SKM-1 treated with dmso at 0.1 percent for 144 hours (cell line): Measurements from ENCODE around the gene GAS7.

Source experiments
- DNase-seq: peaks from one replicate; lab custom pipeline; 2025; ENCODE audit not compliant: unreplicated experiment; lab: John Stamatoyannopoulos, UW

GAS7 gene

DNA sequence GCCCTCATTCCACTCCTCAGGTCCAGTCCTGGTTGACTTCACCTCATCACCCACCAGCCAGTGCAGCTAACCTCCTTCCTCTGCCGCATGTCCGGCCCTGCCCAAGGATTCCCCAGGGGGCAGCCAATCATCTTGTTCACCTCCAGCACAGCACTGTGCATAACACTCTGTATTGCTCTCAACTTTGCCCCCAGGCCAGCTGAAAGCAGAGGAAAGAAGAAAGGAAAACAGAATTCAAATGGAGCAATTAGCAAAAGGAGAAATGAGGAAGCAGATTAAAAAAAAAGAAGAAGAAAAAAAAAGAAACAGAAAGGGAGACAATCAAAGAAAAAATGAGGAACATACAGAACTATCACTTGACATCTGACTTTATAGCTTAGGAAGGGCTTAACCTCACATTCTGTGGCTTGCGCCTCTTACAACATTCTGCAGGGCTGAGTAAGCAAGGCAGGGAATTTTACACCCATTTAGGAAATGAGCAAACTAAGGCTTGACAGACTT, 26.1 kb downstream of the GAS7 start:
- peak; percentile 79 for DNase-seq

GRCh38 chr17:10171581-10171981, 26.8 kb downstream of the GAS7 start:
- DNase-seq, result no peak

DNA sequence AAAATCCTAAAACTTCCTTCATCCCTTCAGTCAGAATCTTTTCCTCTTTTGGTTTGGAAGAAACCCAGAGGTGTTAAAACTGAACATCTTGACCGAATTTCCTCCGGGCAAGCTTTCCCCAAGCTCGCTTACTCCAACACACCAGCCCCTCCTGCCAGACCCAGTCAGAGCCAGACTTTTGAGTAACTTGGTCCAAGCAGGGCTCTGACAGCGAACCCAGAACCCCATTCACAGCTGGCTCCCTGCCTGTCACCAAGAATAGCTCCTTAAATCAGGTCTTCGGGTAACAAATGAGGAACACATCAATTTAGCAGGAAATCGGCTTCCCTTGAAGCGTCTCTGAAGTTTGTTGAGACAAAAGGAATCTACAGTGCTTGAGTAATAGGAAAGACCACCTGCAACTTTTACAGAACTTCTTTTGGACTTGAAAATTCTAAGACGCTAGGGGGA, 27.3 kb downstream of the GAS7 start:
- no peak for DNase-seq

- no peak for DNase-seq
Observed at GRCh38 chr17:10170233-10170632, 28.2 kb downstream of the GAS7 start.

DNA sequence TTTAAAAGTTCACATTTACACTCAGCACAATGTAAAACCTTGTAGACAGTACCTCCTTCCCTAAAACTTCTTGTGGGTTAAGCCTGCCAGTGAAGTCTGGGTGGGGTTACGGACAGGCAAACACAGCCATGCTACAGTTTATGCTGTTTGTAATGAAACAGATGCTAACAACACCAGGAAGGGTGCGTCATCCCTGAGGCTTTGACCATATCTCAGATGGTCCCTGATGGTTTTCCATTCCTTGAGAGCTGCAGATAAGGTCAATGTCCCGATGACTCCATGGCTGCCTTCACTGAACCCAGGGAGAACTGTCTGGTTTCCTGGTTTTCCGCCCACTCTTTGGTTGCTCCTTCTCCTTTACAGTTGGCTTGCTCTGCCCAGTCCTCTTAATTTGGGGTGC, 29.1 kb downstream of the GAS7 start:
- DNase-seq, result no peak

DNA sequence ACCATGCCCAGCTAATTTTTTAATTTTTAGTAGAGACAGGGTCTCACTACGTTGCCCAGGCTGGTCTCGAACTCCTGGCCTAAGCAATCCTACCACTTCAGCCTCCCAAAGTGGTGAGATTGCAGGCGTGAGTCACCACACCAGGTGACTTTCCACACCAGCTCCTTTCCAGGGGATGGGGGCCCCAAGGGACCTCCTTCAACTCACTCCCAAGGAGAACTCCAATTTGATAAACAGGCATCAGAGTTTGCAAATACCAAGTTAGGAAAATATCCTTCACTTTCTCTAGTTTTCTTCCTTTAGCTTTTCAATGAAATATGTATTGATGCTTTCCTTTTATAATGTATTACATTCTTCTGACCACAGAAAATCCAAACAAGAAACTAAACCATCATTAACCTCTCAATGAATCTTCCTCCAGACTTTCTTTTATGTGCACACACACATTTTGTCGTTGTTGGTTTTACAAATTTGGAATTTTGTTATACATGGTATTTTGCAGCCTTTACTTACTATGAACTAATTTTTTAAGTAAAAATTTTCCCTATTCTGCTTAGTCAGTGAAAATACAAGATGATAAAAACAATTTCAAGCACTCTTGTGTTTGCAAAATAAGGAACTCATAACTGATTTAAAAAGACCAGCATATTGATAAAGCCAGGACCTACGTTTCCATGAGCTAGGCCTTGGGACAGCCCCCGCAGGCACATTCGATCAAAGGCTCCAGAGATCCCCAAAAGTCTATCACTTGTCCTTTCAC, 32.0 kb downstream of the GAS7 start:
- DNase-seq, result no peak

GRCh38 chr17:10162096-10162495, 36.3 kb downstream of the GAS7 start:
- DNase-seq, result no peak

DNA sequence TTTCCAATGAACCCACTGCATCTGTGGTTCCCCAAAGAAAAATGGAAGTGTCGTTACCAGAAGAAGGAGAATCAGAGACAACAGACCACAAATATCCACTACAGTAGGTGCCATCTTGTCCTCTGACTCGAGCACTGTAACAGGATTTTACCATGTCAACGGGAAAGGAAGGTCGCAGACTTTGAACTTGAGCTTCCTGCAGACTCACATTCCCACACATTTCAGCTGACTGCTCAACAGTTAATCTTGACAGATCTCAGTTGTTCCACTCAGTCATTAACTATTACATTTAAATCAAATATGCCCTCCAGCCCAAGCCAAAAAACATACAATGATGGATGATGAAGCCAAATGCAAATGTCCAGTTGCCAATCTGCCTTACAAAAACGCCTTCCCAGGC, 37.0 kb downstream of the GAS7 start:
- DNase-seq, result no peak

DNA sequence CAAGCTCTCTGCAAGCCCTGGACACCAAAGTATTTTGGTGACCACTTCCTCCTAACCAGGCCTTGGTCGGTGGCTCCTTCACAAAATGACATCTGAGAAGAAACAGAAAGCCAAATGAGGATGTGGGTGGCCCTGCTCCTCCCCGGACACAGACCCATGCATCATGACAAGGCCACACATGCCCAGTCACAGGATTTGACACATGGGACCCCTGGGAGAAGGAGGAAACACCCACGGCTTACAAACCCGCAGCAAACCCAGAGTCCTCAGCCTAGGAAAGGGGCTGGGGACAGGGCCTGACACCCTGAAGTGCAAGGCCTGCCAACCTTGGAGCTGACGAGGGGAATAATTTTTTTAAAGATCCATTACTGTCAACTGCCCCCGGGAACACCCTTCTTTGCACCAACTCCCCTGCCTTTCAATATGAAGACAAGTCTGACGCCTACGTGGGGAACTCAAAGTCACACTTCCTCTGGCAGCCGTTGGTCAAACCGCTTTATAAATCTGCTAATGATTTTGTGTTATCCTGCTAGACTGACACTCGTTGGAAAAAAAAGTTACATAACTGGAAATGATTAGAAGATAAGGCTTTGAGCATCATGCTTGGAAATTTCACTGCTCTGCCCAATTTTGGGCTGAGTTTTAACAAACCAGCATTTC, 41.3 kb downstream of the GAS7 start:
- peak; percentile 70 for DNase-seq

DNA sequence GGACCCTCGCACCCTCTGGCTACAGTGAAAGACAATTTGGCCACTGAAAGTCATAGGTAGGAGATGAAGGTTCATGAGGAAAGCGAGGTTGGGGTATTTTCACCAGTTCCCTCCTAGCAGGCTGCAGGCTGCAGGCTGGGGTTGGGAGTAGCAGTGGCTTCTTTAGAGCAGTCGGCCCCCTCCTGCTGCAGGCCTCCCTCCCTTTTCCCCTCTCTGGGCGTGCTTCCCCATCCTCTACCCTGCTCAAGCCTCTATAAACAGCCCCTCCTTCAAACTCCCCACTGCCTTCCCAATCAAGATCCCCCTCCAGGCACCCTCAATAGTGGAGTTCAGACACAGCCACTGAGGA, 41.8 kb downstream of the GAS7 start:
- DNase-seq, result no peak

- no peak for DNase-seq
Observed at GRCh38 chr17:10156077-10156435, 42.4 kb downstream of the GAS7 start.

DNA sequence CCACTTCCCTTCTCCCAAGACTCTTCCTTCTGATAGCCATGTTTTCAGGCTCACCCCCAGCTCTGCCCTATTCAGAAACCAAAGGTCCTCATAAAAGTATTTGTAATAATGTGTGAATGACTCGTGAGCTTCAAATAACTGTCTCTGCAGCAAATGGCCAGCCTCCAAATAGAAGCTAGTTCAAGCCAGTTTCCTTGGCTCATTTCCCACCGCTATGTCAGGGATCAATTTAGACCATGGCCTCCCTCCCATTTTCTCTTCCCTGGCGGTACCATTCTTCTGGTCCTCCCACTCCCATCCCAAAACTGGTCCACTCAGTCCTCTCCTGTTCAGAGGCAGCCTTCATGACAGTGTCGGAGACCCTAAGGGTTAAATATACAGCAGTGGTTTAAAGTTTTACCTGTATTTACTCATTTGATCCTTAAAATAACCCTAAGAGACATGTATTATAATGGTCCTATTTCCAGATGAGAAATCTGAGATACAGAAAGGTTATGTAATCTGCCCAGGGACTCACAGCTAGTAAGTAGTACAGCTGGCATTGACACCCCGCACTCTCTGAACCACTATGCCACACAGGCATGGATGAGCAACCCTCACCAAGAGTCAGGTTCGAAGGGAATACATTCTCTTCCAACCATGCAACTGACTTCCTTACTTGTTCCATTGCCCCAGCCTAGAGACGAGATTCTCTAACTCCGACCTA, 42.9 kb downstream of the GAS7 start:
- DNase-seq, result no peak

- DNase-seq, result peak; percentile 68
Observed at GRCh38 chr17:10151667-10152496, 46.5 kb downstream of the GAS7 start.

- peak; percentile 75 for DNase-seq
Observed at GRCh38 chr17:10149573-10150399, 48.6 kb downstream of the GAS7 start.

- DNase-seq, result no peak
Observed at GRCh38 chr17:10147761-10148415, 50.5 kb downstream of the GAS7 start.

DNA sequence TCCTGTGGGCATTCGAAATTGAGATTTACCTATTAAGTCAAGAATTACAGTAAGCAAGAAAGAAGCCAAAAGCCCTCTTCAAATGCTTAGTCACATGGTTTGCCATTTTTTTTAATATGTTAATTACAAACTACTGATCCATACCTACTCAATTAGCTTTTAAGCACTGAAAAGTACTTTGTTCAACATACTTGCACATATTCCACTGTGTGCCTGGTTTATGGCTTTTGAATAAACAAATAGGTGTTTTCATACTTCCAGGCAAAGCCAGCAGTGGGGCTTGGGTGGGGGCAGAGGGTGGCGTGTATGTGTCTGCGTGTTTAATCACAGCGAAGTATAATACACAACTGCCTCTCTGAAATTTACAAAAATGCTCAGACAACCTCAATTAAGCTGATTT, 51.4 kb downstream of the GAS7 start:
- DNase-seq, result no peak

DNA sequence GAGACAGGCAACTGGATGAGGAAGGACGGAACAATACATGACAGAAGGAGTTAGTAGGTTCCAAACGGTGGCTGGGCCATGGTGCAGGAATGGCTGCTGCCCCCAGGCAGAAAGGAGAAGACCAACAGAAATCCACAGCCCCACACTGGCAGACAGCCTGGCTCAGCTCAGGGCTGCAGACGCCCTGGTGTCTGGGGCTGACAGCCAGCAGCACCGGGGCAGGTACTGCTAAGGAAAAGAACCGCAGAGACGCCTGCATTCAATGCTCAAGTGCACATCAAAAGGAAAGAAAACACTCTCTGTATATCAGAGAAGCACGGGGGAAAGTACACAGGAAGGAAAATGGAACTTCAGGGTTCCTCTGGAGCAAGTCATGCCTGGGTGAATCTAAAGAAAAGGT, 53.4 kb downstream of the GAS7 start:
- no peak for DNase-seq

DNA sequence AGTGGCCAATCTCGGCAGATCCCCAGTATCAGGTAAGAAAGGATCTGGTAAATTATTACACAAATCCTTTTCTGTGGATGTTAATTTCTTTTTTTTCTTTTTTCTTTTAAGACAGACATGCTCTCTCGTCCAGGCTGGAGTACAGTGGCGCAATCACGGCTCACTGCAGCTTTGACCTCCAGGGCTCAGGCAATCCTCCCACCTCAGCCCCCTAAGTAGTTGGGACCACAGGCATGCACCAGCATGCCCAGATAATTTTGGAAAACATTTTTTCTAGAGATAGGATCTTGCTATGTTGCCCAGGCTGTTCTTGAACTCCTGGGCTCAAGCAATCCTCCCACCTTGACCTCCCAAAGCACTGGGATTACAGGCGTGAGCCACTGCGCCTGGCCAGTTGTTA, 54.0 kb downstream of the GAS7 start:
- no peak for DNase-seq

DNA sequence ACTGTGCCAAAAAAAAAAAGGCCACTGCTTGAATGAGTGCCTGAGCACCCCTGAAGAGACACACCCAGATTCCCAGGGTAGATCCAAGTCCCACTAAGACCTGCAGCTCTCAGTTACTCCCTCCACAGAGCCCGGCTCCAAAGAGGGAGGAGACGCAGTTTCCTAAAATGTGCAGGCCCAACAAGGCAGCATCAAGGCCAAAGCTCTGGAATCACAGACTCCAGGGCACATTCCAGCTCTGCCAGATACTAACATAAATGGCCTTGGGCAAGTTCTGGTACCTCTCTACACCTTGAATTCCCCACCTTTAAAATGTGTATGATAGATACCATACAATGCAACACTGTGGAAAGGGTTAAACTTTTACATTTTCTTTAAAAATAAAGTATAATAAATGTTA, 57.0 kb downstream of the GAS7 start:
- DNase-seq, result no peak

- DNase-seq, result no peak
Observed at GRCh38 chr17:10139577-10139976, 58.8 kb downstream of the GAS7 start.
